Stomach (tissue), 4 donors: ENCODE data around the gene RHOT2.

Experiments used
- CTCF ChIP-seq, 7 experiments: fragments of 450-650 bp in 4 of 7; fragments of 200-600 bp in 3 of 7; sonication (generic) in 3 of 7; IDR thresholded peaks; one replicate each; pipeline ENCODE4 v1.5.1; 2016 to 2019; ENCODE audit warnings: antibody characterized with exemption in 7 of 7, control low read depth in 2 of 7, mild to moderate bottlenecking in 1 of 7
- EP300 ChIP-seq: sonication (generic); formaldehyde crosslinking; IDR thresholded peaks from one replicate; pipeline ENCODE4 v1.6.1; 2017; ENCODE audit warnings: antibody characterized with exemption
- POLR2A ChIP-seq, 4 donors: fragments of 450-650 bp; IDR thresholded peaks; one replicate each; pipeline ENCODE4 v1.6.1; 2016; ENCODE audit warnings: antibody characterized with exemption in 4 of 4, control low read depth in 2 of 4, mild to moderate bottlenecking in 1 of 4, moderate library complexity in 1 of 4
- POLR2AphosphoS5 ChIP-seq, 3 donors: sonication (generic); formaldehyde crosslinking; IDR thresholded peaks; one replicate each; pipeline ENCODE4 v1.6.1; 2016; ENCODE audit warnings: antibody characterized with exemption in 3 of 3

GRCh38 chr16:630249-630814, 37.6 kb upstream of the RHOT2 start:
- no peak for TF ChIP-seq CTCF (IDR thresholded peaks at IDR 0.05)
- no peak for TF ChIP-seq EP300
- TF ChIP-seq POLR2AphosphoS5 (IDR thresholded peaks at IDR 0.05), result no peak
- TF ChIP-seq POLR2A (IDR thresholded peaks at IDR 0.05), result no peak
